Stimulated activated CD8-positive, alpha-beta memory T cell treated with anti-CD3 and anti-CD28 coated beads, Interleukin-12 subunit alpha, Interleukin-12 subunit beta, amount 100 ng/mL, for 24 hours (primary cell): ENCODE measurements around the gene ZNF552.
A peak's percentile ranks its signal among the peaks of the same experiment; 100 is the strongest.

Experiments used
- DNase-seq: peaks from one replicate; pipeline ENCODE4 v3.0.0-alpha.2; 2020; ENCODE audit errors: extremely low read depth

ZNF552 gene

GRCh38 chr19:57776764-57777296 lies 37.9 kb downstream of the ZNF552 start:
- DNase-seq = no peak

GRCh38 chr19:57773488-57773887 lies 41.2 kb downstream of the ZNF552 start:
- no peak for DNase-seq

- no peak for DNase-seq
These were observed 43.3 kb downstream of the ZNF552 start for GRCh38 chr19:57771417-57771816.

GRCh38 chr19:57769345-57770131 lies 45.2 kb downstream of the ZNF552 start, which contains the start of gene ZNF586:
Gene ZNF586 (plus strand): TSS chr19:57769676. CDS start chr19:57769843, 167 bp downstream.
- peak; percentile 71 for DNase-seq

- DNase-seq = no peak
These were observed 55.6 kb downstream of the ZNF552 start for GRCh38 chr19:57759096-57759495.

GRCh38 chr19:57757941-57758340 lies 56.8 kb downstream of the ZNF552 start:
- DNase-seq = no peak
